Measurements from ENCODE around the gene SKP1.

- TF ChIP-seq POLR2A (IDR thresholded peaks at IDR 0.05; ENCODE audit: low read depth, low read length) (no peak), TAF1 (IDR thresholded peaks at IDR 0.05; ENCODE audit: low read depth, low read length) (no peak), SPI1 (IDR thresholded peaks at IDR 0.05; ENCODE audit: low read depth, low read length) (no peak), POU2F2 (IDR thresholded peaks at IDR 0.05; ENCODE audit: low read depth, low read length) (no peak), POLR2AphosphoS5 (IDR thresholded peaks at IDR 0.05; ENCODE audit: low read depth, low read length) (no peak)
Observed at GRCh38 chr5:134209477-134210245, 32.9 kb upstream of the SKP1 start.

Data from GM12891 (cell line).